H1 (cell line): ENCODE measurements around the gene CD53. TPM values are rescaled to one million over a fixed set of nuclear protein-coding genes. Genes with fewer than 3 reads are reported as not detected.

Source experiments
- CTCF ChIA-PET: fragments of 300-600 bp; sonication (Branson Sonifier 250); formaldehyde crosslinking; loops from one replicate; lab custom pipeline; 2021; ENCODE audit not compliant: partially characterized antibody; lab: Charles Lee
- POLR2A ChIA-PET: fragments of 300-600 bp; sonication (Branson Sonifier 250); formaldehyde crosslinking; loops from one replicate; lab custom pipeline; 2021; ENCODE audit warnings: inconsistent platforms; ENCODE audit not compliant: partially characterized antibody; lab: Charles Lee
- DNase-seq, 2 experiments: peaks; one replicate each; pipeline versions ENCODE4 v3.0.0 to v3.0.0-alpha.2; 2010 to 2022; ENCODE audit warnings: low spot score in 2 of 2, low read depth in 1 of 2, mixed read lengths in 1 of 2
- FAIRE-seq: peaks from 2 replicates; lab custom pipeline; 2011; peaks lifted over from hg19 to GRCh38; lab: Jason Lieb, UNC
- H2AFZ ChIP-seq: 2 replicates; pipeline ENCODE4 v1.8.1; 2012; ENCODE audit warnings: low read length, inconsistent platforms
- H2AK5ac ChIP-seq: 2 replicates; pipeline ENCODE4 v1.6.1; 2013; ENCODE audit warnings: low read depth, low read length
- H2BK120ac ChIP-seq: replicated peaks from 2 replicates; pipeline ENCODE3; 2013; ENCODE audit warnings: low read depth, low read length, inconsistent platforms
- H2BK12ac ChIP-seq: 2 replicates; pipeline ENCODE4 v1.6.1; 2013; ENCODE audit warnings: low read depth, low read length
- H2BK15ac ChIP-seq: 2 replicates; pipeline ENCODE4 v1.6.1; 2013; ENCODE audit warnings: low read length
- H2BK20ac ChIP-seq: 2 replicates; pipeline ENCODE4 v1.6.1; 2013; ENCODE audit warnings: low read length
- H2BK5ac ChIP-seq: 2 replicates; pipeline ENCODE4 v1.6.1; 2013; ENCODE audit warnings: low read depth, low read length
- H3K14ac ChIP-seq: 2 replicates; pipeline ENCODE4 v1.6.1; 2013; ENCODE audit warnings: inconsistent platforms; ENCODE audit not compliant: insufficient read length
- H3K18ac ChIP-seq: 2 replicates; pipeline ENCODE4 v1.6.1; 2013; ENCODE audit warnings: low read length; ENCODE audit errors: extremely low read depth
- H3K23ac ChIP-seq: 2 replicates; pipeline ENCODE4 v1.6.1; 2013; ENCODE audit warnings: inconsistent platforms; ENCODE audit not compliant: insufficient read length
- H3K23me2 ChIP-seq: 2 replicates; pipeline ENCODE4 v1.6.1; 2013; ENCODE audit warnings: low read depth, low read length
- H3K27ac ChIP-seq: 2 replicates; pipeline ENCODE4 v1.6.1; 2011; ENCODE audit warnings: low read depth, low read length, inconsistent platforms
- H3K27me3 ChIP-seq, 4 experiments: replicated peaks in 1 of 4; 1 replicate in 1 of 4; 2 replicates in 3 of 4; pipeline versions ENCODE4 v1.6.1 to v1.8.1; 2011 to 2013; ENCODE audit warnings: low read length in 3 of 4, mild to moderate bottlenecking in 3 of 4, inconsistent platforms in 2 of 4, mixed read lengths in 2 of 4, moderate library complexity in 1 of 4; ENCODE audit not compliant: control insufficient read depth in 3 of 4, insufficient read depth in 3 of 4; ENCODE audit errors: extremely low read depth in 1 of 4
- H3K36me3 ChIP-seq, 4 experiments: 2 replicates each; pipeline versions ENCODE4 v1.6.1 to v1.8.1; 2011 to 2013; ENCODE audit warnings: mild to moderate bottlenecking in 4 of 4, low read length in 3 of 4, moderate library complexity in 2 of 4, control low read depth in 1 of 4, inconsistent platforms in 1 of 4; ENCODE audit not compliant: insufficient read depth in 4 of 4, control insufficient read depth in 2 of 4
- H3K4ac ChIP-seq: replicated peaks from 2 replicates; pipeline ENCODE3; 2013; ENCODE audit warnings: low read length, low read depth, mixed read lengths, inconsistent platforms; ENCODE audit not compliant: insufficient read length
- H3K4me1 ChIP-seq, 4 experiments: replicated peaks in 1 of 4; 1 replicate in 1 of 4; 2 replicates in 3 of 4; pipeline versions ENCODE4 v1.6.1 to v1.8.1; 2011 to 2013; ENCODE audit warnings: low read length in 3 of 4, inconsistent platforms in 2 of 4, mixed read lengths in 1 of 4; ENCODE audit not compliant: insufficient read depth in 4 of 4, control insufficient read depth in 3 of 4
- H3K4me2 ChIP-seq, 2 experiments: 2 replicates each; pipeline versions ENCODE4 v1.6.1 to v1.8.1; 2011 to 2013; ENCODE audit warnings: low read depth in 2 of 2, low read length in 2 of 2, control low read depth in 1 of 2, inconsistent platforms in 1 of 2, mild to moderate bottlenecking in 1 of 2; ENCODE audit not compliant: insufficient read depth in 1 of 2
- H3K4me3 ChIP-seq, 4 experiments: fragments of 200-600, 300-600 bp in 1 of 4; sonication (generic), shearing (Covaris generic), sonication (Bioruptor Twin) in 1 of 4; 2 replicates each; pipeline versions ENCODE4 v1.5.1 to v1.8.1; 2011 to 2016; ENCODE audit warnings: low read length in 4 of 4, low read depth in 3 of 4, control low read depth in 2 of 4, inconsistent platforms in 2 of 4, mild to moderate bottlenecking in 2 of 4, mixed read lengths in 1 of 4, moderate library complexity in 1 of 4; ENCODE audit not compliant: insufficient read depth in 2 of 4; ENCODE audit errors: extremely low read depth in 1 of 4
- H3K56ac ChIP-seq: replicated peaks from 2 replicates; pipeline ENCODE3; 2013; ENCODE audit warnings: low read depth, mild to moderate bottlenecking, mixed read lengths, low read length, inconsistent platforms; ENCODE audit not compliant: insufficient read length
- H3K79me1 ChIP-seq: 2 replicates; pipeline ENCODE4 v1.6.1; 2013; ENCODE audit warnings: low read depth, low read length, control low read depth
- H3K79me2 ChIP-seq, 2 experiments: 2 replicates each; pipeline versions ENCODE4 v1.6.1 to v1.8.1; 2012 to 2013; ENCODE audit warnings: low read length in 2 of 2, mild to moderate bottlenecking in 2 of 2, inconsistent platforms in 1 of 2; ENCODE audit not compliant: insufficient read depth in 2 of 2, control insufficient read depth in 1 of 2
- H3K9ac ChIP-seq, 4 experiments: replicated peaks in 1 of 4; 1 replicate in 1 of 4; 2 replicates in 3 of 4; pipeline versions ENCODE4 v1.6.1 to v1.8.1; 2011 to 2013; ENCODE audit warnings: low read depth in 3 of 4, low read length in 3 of 4, control low read depth in 2 of 4, mild to moderate bottlenecking in 2 of 4, moderate library complexity in 2 of 4, inconsistent platforms in 1 of 4; ENCODE audit errors: extremely low read depth in 1 of 4
- H3K9me3 ChIP-seq, 2 experiments: 2 replicates each; pipeline versions ENCODE4 v1.6.1 to v1.8.1; 2012 to 2013; ENCODE audit warnings: mild to moderate bottlenecking in 2 of 2, moderate library complexity in 2 of 2, control low read depth in 1 of 2, inconsistent platforms in 1 of 2, low read depth in 1 of 2, low read length in 1 of 2, mixed read lengths in 1 of 2; ENCODE audit not compliant: insufficient read depth in 2 of 2
- H4K20me1 ChIP-seq, 2 experiments: replicated peaks in 1 of 2; 2 replicates each; pipeline versions ENCODE3 to v1.8.1; 2011 to 2013; ENCODE audit warnings: inconsistent platforms in 2 of 2, low read length in 2 of 2, mild to moderate bottlenecking in 1 of 2; ENCODE audit not compliant: insufficient read depth in 2 of 2, control insufficient read depth in 1 of 2
- H4K5ac ChIP-seq: 2 replicates; pipeline ENCODE4 v1.6.1; 2013; ENCODE audit warnings: low read length, low read depth, mixed read lengths, inconsistent platforms; ENCODE audit not compliant: insufficient read length
- H4K8ac ChIP-seq: 2 replicates; pipeline ENCODE4 v1.8.0; 2013; ENCODE audit warnings: mild to moderate bottlenecking, moderate library complexity, low read length, inconsistent platforms; ENCODE audit not compliant: insufficient read depth; ENCODE audit errors: extremely low read depth
- H4K91ac ChIP-seq: replicated peaks from 2 replicates; pipeline ENCODE3; 2013; ENCODE audit warnings: low read length, mixed read lengths, inconsistent platforms; ENCODE audit not compliant: insufficient read length
- ASH2L ChIP-seq: fragments of 200-600, 300-600 bp; sonication (generic); IDR thresholded peaks from one replicate; pipeline ENCODE4 v1.7.1; 2017; ENCODE audit warnings: low read length
- CREB1 ChIP-seq: IDR thresholded peaks from 2 replicates; pipeline ENCODE4 v1.6.1; 2012; ENCODE audit warnings: inconsistent platforms
- EP300 ChIP-seq, 2 experiments: IDR thresholded peaks; 1 replicate in 1 of 2; 2 replicates in 1 of 2; pipeline ENCODE4 v1.6.1; 2011 to 2012; ENCODE audit warnings: low read depth in 2 of 2, low read length in 2 of 2, mild to moderate bottlenecking in 2 of 2, borderline replicate concordance in 1 of 2, inconsistent platforms in 1 of 2, moderate library complexity in 1 of 2
- EZH2 ChIP-seq: fragments of 200-600 bp; sonication (generic); IDR thresholded peaks from 2 replicates; pipeline ENCODE4 v1.7.1; 2012; ENCODE audit warnings: low read depth, mild to moderate bottlenecking, moderate library complexity, low read length, inconsistent platforms; ENCODE audit not compliant: severe bottlenecking
- RFX5 ChIP-seq: IDR thresholded peaks from 2 replicates; pipeline ENCODE4 v1.6.1; 2011; ENCODE audit warnings: low read depth, low read length, improper control_type of control experiment, borderline replicate concordance
- WGBS, 2 experiments: shearing (Covaris generic) in 1 of 2; methylation state at CpG; one replicate each; pipeline versions ENCODE4 v1.1.6 to v1.1.7; 2013 to 2015; ENCODE audit warnings: low lambda C conversion rate in 2 of 2, mixed read lengths in 2 of 2, inconsistent platforms in 1 of 2, low coverage in 1 of 2, missing lambda C conversion rate in 1 of 2; ENCODE audit not compliant: insufficient replicate concordance in 2 of 2, insufficient coverage in 1 of 2, insufficient read length in 1 of 2; ENCODE audit errors: extremely low coverage in 1 of 2, missing lambda C conversion rate in 1 of 2; 5-methylcytosine and 5-hydroxymethylcytosine counted together
- polyA plus RNA-seq, 7 experiments: library from polyadenylated mRNA; depleted of rRNA in 3 of 7; stranded (reverse) in 5 of 7; unstranded in 2 of 7; fragments of >200 nt in 5 of 7; fragments of 200-250 nt in 2 of 7; gene quantifications; 1 replicate in 5 of 7; 2 replicates in 1 of 7; 4 replicates in 1 of 7; pipeline versions ENCODE4 v1.2.1 to v1.2.3, GENCODE V29; 2011 to 2013; ENCODE audit warnings: missing spikeins in 2 of 7, mixed read lengths in 2 of 7
- total RNA-seq: library from RNA; stranded (reverse); fragmentation: NEBNext Ultra II Directional; extraction: Animal tissue kit (Norgen Biotek cat#: 25700); gene quantifications from 2 replicates; pipeline ENCODE4 v1.2.1, GENCODE V29; 2021
- TF ChIP-seq, protein P1 (sequence below): IDR thresholded peaks from 2 replicates; pipeline ENCODE4 v1.6.1; 2012; ENCODE audit warnings: inconsistent platforms
- TF ChIP-seq, protein P2 (sequence below): IDR thresholded peaks from 2 replicates; pipeline ENCODE4 v1.6.1; 2011; ENCODE audit warnings: low read depth, mild to moderate bottlenecking, low read length; ENCODE audit not compliant: insufficient read depth

Gene CD53
- total and polyA plus RNA-seq, 2 of the 8 experiments (the other 6 are each of a cell fraction or from before 2014, with no cell fraction given): 0.56 to 1.0 TPM

DNA sequence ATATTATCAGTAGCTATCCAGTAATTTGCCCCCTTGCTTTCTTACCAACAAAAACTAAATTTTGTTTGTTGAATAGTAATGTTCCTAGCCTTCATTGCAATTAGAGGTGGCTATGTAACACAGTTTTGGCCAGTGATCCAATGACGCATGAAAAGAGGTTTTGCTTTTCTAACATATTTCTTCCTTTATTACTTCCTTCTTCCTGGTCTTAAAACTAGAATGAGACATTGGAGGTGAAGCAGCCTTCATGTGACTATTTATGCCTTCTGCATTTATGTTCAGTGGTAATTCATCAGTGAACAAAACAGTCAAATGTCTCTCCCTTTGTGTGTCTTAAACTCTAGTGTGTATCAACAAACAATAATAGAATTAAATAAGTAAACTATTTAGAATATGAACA lies 55.2 kb downstream of the CD53 start:
- Histone ChIP-seq H4K91ac (no peak overlapping the region), H3K4me1 (no peaks in the 10 kb centered on the region), H3K4me2 (no peak overlapping the region), H2BK15ac (no peak overlapping the region), H2AK5ac (no peak overlapping the region), H3K56ac (no peak overlapping the region), H3K36me3 (no peaks in the 10 kb centered on the region), H2BK5ac (no peak overlapping the region), H3K14ac (no peak overlapping the region), H3K9me3 (peaks cover 0 to 3% of the 10 kb centered on the region in 2 experiments; a peak in 2 of 4 replicates), H3K79me1 (no peaks in the 10 kb centered on the region), H4K20me1 (no peaks in the 10 kb centered on the region), H3K23ac (no peak overlapping the region), H3K18ac (no peak overlapping the region), H2BK120ac (no peak overlapping the region), H3K9ac (no peak overlapping the region), H3K4me3 (no peak overlapping the region), H3K27me3 (no peaks in the 10 kb centered on the region), H4K5ac (no peak overlapping the region), H2BK20ac (no peak overlapping the region), H2AFZ (no peak overlapping the region), H4K8ac (no peak overlapping the region), H3K23me2 (no peaks in the 10 kb centered on the region), H2BK12ac (no peak overlapping the region), H3K4ac (no peak overlapping the region), H3K27ac (no peak overlapping the region), H3K79me2 (no peaks in the 10 kb centered on the region)
- FAIRE-seq (no peak), DNase-seq (no peak)
- TF ChIP-seq EZH2 (no peak), RFX5 (no peak), EP300 (IDR thresholded peaks at IDR 0.05; ENCODE audit: borderline replicate concordance in 1 of 2, low read depth in 2 of 2, low read length in 2 of 2) (no peak), ASH2L (no peak), CREB1 (no peak)
- TF ChIP-seq, protein P1, sequence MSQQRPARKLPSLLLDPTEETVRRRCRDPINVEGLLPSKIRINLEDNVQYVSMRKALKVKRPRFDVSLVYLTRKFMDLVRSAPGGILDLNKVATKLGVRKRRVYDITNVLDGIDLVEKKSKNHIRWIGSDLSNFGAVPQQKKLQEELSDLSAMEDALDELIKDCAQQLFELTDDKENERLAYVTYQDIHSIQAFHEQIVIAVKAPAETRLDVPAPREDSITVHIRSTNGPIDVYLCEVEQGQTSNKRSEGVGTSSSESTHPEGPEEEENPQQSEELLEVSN: no peak
- TF ChIP-seq, protein P2, sequence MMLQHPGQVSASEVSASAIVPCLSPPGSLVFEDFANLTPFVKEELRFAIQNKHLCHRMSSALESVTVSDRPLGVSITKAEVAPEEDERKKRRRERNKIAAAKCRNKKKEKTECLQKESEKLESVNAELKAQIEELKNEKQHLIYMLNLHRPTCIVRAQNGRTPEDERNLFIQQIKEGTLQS: no peak
- ChIA-PET CTCF (no interaction called here), POLR2A (no interaction called here)
- WGBS, 2 experiments: 100% methylated on average over 1 of the region's 1 CpG; no CpG with 5 or more reads in 1 of the 2 experiments
